GM19452 (cell line): Measurements from ENCODE around the gene C11orf42.
A peak's percentile ranks its signal among the peaks of the same experiment; 100 is the strongest.
"Not testable (repeated sequence)": the region's sequence is repeated elsewhere in the genome, so short reads cannot be mapped to it uniquely, and the experiment has no call there.

Experiments used
- ATAC-seq: cut with Tn5 transposase; IDR thresholded peaks from one replicate; pipeline ENCODE4 v1.9.1; 2021; ENCODE audit not compliant: unreplicated experiment

The C11orf42 gene

DNA sequence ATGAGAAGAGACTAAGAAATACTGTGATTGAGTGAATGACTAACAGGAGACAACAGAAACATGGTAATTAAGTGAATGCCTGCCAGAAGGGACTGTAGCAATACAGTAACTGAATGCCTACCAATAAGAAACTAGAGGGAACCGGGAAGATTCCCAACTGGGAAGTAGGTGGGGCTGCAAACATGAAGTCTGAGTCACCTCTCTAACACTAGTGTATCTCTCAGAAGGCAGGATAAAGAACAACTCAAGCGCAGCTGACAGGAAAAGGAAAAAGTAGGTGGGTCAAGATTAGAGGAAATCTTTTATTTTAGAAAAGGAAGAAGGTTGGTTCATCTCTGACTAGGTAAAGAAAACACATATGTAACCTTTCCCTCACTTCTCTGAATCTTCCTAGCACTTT lies 14.0 kb downstream of the C11orf42 start:
- no peak for ATAC-seq

DNA sequence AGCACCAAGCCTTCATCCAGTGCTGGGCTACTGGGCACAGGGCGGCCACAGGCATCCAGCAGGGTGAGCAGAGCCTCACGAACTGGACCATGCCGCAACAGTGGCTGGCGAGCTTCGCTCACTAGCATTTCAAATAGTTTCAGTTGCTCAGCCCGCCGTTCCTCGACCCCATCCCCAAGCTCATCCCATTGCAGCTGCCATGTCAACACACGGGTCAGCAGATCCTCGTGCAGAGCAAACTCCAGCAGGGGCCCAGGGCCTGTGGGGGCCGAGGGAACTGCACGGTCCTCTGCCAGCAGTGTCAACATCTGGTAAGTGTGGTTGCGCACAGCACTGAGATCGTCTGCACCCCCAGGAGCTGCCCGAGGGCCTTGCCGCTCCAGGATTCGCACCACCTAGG lies 18.5 kb downstream of the C11orf42 start:
- ATAC-seq, result no peak

DNA sequence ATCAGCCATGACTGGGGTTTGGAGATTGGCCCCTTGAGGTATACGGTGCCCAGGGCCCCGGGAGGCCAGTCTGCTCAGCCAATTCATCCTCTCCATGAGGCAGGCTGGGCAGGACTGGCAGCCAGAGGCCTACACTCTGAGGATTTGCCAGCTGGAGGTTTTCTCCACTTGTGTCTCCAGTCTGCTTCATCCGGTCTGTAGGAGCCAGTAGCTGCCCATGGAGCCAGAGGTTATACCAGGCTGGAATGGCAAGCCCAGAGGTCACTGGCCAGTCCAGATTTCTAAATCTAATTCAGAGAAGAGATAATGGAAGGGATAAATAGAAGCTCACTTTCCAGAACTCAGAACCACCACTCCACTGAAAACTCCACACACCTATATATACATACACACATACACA lies 19.1 kb downstream of the C11orf42 start:
- no peak for ATAC-seq

- no peak for ATAC-seq
Observed at GRCh38 chr11:6225024-6225423, 19.7 kb downstream of the C11orf42 start.

DNA sequence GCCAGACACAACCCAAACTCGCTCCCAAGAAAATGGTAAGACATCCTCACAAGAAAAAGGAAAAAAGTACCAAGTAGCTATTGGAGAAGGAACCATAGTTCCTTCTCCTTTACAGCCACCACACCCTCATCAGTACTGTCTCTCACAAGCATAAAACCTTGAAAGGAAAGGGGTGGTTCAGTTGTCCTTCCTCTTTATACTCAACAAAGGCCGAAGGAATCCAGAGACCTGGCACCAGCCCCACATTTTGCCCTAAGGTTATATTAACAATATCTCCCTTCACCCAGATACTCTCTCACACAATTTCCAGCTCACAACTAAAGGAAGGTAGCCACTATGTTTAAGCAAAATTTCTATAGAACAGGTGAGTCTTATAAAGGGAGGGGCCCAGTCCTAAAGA lies 20.5 kb downstream of the C11orf42 start:
- no peak for ATAC-seq

DNA sequence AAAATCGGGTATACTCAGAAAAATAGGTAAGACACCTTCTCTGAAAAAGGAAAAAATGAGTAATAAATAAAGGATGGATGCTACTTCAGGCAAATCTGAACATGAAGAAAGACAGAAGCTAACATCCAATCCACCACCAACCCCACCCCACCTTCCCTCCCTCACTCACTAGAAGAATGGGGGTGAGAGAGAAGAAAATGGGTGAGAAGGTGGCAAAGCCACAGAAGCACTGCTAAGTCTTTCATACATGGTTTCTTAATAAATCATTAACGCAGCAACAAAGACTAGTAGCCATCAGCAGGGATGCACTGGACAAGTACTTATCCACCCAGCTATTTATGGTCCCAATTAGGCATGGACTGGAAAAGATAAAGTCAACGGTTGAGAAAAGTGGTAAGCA lies 23.2 kb downstream of the C11orf42 start:
- peak; percentile 57 for ATAC-seq

DNA sequence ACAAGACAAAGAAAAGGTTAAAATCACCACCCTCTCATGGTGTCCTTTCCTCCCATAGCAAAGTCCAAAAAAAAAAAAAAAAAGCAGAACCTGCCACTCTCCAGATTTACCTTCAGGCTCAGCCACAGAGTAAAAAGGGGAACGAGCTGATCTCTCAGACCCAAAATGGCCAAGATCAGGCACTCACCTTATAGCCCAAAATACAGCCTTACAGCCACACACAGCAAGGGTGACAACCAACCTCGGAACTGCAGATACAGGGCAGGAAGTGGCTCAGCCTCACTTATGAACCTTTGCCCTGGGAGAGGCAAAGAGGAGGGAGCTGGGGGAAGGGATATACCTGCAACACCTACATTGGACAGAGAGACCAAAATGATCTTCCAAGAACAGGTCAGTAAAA lies 24.6 kb downstream of the C11orf42 start:
- no peak for ATAC-seq

GRCh38 chr11:6232899-6233298 lies 27.5 kb downstream of the C11orf42 start:
- no peak for ATAC-seq

GRCh38 chr11:6233984-6234386 lies 28.6 kb downstream of the C11orf42 start:
- ATAC-seq, result no peak

DNA sequence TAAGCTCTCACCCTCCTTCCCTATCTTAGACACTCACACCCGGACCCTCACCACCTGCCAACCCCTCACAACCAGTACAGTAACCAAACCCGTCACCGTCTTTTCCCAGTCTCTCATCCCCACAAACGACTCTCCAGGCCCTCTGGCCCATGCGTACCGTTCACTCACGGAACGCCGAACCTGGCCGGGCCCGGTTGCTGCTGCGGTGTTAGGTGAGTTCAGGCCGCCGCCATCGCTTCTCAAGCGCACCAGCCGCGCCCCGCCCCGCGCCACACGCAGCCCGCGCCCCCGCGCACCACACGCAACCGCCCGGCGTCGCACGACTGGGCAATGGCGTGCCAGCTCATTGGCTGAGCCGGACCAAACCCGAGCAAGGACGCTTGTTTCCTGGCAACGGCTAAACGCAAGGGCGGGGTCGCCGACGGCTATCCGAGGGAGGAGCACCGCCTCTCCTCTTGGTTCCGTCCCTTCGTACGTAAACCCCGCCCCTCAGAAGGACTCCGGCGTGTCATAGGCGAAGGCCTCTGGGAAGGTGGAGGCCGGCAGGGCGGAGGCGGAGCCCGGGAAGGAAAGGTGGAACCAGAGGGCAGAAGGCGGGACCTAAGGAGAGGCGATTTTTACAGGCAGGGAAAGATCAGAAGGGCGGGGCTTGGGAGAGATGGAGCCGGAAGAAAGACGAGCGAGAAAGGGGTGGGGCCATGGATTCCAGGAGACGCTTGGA lies 29.2 kb downstream of the C11orf42 start, which contains the start of gene FHIP1B:
FHIP1B (minus strand) TSS at position 250 of the 721 bp plus-strand sequence. CDS start 10,120 bp downstream, outside the sequence.
- ATAC-seq, result peak; percentile 95

- no peak for ATAC-seq
Observed at GRCh38 chr11:6237266-6237665, 31.9 kb downstream of the C11orf42 start.

GRCh38 chr11:6237761-6238302 lies 32.5 kb downstream of the C11orf42 start:
- ATAC-seq, result no peak

DNA sequence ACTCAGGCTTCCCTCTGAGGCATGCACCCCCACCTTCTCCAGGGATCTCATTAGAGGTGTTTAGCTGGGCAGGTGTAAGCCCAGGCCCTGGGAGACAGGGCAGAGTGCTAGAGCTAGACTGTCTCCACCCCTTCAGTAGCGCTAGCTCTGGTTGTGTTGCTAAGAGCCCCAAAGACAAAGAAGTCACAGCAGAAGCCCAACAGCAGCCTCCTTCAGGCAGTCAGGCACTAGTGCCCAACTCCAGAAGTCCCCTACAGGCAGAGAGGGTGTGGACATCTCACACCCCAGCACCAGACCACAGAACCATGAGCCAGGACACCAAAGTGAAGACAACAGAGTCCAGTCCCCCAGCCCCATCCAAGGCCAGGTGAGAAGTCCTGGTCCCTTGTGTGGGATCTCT lies 33.5 kb downstream of the C11orf42 start, which contains the start of gene CNGA4:
CNGA4 (plus strand) TSS at position 188 of the 400 bp plus-strand sequence; CDS start at position 306, 118 bp downstream.
- ATAC-seq, result no peak

DNA sequence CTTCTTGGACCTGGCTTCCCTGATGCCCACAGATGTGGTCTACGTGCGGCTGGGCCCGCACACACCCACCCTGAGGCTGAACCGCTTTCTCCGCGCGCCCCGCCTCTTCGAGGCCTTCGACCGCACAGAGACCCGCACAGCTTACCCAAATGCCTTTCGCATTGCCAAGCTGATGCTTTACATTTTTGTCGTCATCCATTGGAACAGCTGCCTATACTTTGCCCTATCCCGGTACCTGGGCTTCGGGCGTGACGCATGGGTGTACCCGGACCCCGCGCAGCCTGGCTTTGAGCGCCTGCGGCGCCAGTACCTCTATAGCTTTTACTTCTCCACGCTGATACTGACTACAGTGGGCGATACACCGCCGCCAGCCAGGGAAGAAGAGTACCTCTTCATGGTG lies 34.8 kb downstream of the C11orf42 start:
- no peak for ATAC-seq

- ATAC-seq, result no peak
Observed at GRCh38 chr11:6240781-6241180, 35.4 kb downstream of the C11orf42 start.

- ATAC-seq, result no peak
Observed at GRCh38 chr11:6241316-6241715, 36.0 kb downstream of the C11orf42 start.

- ATAC-seq, result no peak
Observed at GRCh38 chr11:6245536-6245935, 40.2 kb downstream of the C11orf42 start.

GRCh38 chr11:6248248-6248647 lies 42.9 kb downstream of the C11orf42 start:
- no peak for ATAC-seq

DNA sequence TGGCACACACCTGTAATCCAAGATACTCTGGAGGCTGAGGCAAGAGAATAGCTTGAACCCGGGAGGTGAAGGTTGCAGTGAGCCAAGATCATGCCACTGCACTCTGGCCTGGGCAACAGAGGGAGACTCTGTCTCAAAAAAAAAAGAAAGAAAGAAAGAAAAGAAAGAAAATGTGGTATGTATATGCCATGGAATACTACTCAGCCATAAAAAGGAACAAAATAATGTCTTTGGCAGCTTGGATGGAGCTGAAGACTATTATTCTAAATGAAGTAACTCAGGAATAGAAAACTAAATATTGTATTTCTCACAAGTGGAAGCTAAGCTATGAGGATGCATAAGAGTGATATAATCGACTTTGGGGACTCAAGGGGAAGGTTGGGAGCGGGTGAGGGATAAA lies 43.5 kb downstream of the C11orf42 start:
- ATAC-seq, result not testable (repeated sequence)

DNA sequence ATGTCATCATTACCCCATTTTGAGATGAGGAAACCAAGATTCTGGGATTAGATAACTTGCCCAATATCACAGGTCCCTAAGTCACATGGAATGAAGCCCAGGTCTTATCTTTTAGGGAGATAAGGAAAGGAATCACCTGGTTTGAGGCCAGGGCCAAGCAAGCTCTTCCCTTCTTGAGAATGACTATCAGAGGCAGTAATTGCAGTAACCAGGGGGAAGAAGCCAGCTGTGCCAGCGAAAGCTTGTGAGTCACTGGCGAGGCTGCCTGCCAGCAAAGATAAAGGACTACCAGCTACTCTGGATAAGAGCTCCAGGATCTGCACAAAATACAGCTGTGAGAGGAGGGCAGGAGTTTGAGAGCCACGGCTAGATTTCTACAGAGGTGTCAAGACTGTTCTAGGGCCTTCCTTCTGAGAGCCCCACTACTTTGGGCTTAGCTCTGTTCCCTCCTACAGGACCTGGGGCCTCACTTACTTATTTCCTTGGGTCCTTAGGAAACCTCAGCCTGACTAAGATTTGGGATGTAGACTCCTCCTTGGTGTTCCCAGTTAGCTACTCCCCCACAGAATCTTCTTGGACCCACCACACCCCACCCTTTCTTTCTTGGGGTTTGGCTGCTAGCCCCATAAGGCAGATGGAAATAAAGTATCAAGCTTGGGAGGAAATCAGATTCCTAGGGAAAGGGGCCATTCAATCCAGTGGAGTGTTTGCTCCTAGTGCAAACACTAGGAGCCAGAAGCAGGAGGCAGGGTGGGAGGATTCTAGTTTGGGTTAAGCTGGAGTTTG lies 44.6 kb downstream of the C11orf42 start:
- no peak for ATAC-seq

DNA sequence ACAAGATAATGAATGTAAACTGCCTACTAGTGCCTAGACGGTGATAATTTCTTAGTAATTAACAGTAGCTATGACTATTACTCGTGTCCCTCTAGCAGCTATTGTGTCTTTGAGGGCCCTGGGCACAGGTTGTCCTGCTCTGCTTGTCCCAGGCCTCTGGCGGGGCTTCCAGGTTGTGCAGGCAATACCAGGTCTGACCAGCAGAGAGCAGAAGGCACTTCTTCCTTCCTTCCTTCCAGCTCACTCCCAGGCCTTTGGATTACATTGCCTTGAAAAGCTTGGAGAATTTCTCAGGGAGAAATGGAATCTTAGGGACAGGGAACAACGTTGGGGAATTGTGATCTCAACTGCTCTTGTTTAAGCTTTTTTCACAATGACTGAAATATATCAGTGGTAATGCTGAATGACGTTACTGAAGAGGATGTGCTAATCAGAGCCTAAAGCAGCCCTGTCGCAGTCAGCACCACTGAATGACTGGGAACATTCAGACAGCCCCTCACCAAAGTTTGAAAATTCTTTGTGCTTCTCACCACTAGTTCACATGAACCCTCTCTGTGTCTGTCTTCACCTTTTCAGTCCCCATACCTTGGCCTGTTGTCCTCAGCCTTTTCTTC lies 45.9 kb downstream of the C11orf42 start:
- peak; percentile 57 for ATAC-seq
